GM23338 (cell line): ENCODE measurements around the gene COX14. TPM values are rescaled to one million over a fixed set of nuclear protein-coding genes. Genes with fewer than 3 reads are reported as not detected.

ENCODE experiments used
- ATAC-seq: fragments of 200-7000 bp; cut with Tn5 transposase; 3 replicates; pipeline ENCODE4 v1.9.1; 2020
- DNase-seq: peaks from one replicate; pipeline ENCODE4 v3.0.0-alpha.2; 2015; ENCODE audit warnings: low spot score
- H2AFZ ChIP-seq: fragments of 200-600 bp; sonication (generic); 2 replicates; pipeline ENCODE4 v1.8.0; 2016; ENCODE audit warnings: antibody characterized with exemption, mild to moderate bottlenecking, moderate library complexity
- H3F3A ChIP-seq: fragments of 200-600 bp; sonication (generic); replicated peaks from 2 replicates; pipeline ENCODE4 v1.8.0; 2017; ENCODE audit warnings: antibody characterized with exemption, mixed run types, low read depth
- H3K27ac ChIP-seq: fragments of 200-600 bp; sonication (generic); 2 replicates; pipeline ENCODE4 v1.6.1; 2016; ENCODE audit warnings: low read depth
- H3K27me3 ChIP-seq: fragments of 200-600 bp; sonication (generic); 2 replicates; pipeline ENCODE4 v1.8.0; 2016; ENCODE audit warnings: mild to moderate bottlenecking, mixed run types, moderate library complexity; ENCODE audit not compliant: insufficient read depth
- H3K36me3 ChIP-seq: fragments of 200-600 bp; sonication (generic); 2 replicates; pipeline ENCODE4 v1.8.0; 2016; ENCODE audit warnings: mild to moderate bottlenecking; ENCODE audit not compliant: insufficient read depth
- H3K4me1 ChIP-seq: fragments of 200-600 bp; sonication (generic); 2 replicates; pipeline ENCODE4 v1.8.0; 2016; ENCODE audit warnings: mild to moderate bottlenecking, moderate library complexity; ENCODE audit not compliant: insufficient read depth
- H3K4me2 ChIP-seq: fragments of 200-600 bp; sonication (generic); 2 replicates; pipeline ENCODE4 v1.7.1; 2017; ENCODE audit warnings: mixed run types
- H3K4me3 ChIP-seq: fragments of 200-600 bp; sonication (generic); 2 replicates; pipeline ENCODE4 v1.6.1; 2016; ENCODE audit warnings: mixed run types
- H3K79me2 ChIP-seq: fragments of 200-600 bp; sonication (generic); replicated peaks from 2 replicates; pipeline ENCODE4 v1.8.0; 2017; ENCODE audit warnings: mild to moderate bottlenecking; ENCODE audit not compliant: insufficient read depth
- H3K9me2 ChIP-seq: fragments of 200-600 bp; sonication (generic); 2 replicates; pipeline ENCODE4 v1.8.0; 2017; ENCODE audit not compliant: insufficient read depth
- H4K20me1 ChIP-seq: fragments of 200-600 bp; sonication (generic); replicated peaks from 2 replicates; pipeline ENCODE4 v1.8.0; 2017; ENCODE audit warnings: mild to moderate bottlenecking; ENCODE audit not compliant: insufficient read depth
- H3K27ac Mint-ChIP-seq: 2 replicates; pipeline ENCODE4 v1.8.0; 2020; ENCODE audit warnings: inconsistent platforms, mild to moderate bottlenecking, moderate library complexity, mixed read lengths
- H3K27me3 Mint-ChIP-seq: 3 replicates; pipeline ENCODE4 v1.8.0; 2022; ENCODE audit warnings: low read depth, mild to moderate bottlenecking, moderate library complexity, mixed read lengths, inconsistent platforms; ENCODE audit not compliant: insufficient read depth, poor library complexity
- H3K36me3 Mint-ChIP-seq: 3 replicates; pipeline ENCODE4 v1.8.0; 2021; ENCODE audit warnings: low read depth, mild to moderate bottlenecking, inconsistent platforms, moderate library complexity, mixed read lengths
- H3K4me1 Mint-ChIP-seq: 3 replicates; pipeline ENCODE4 v1.8.0; 2020; ENCODE audit warnings: mild to moderate bottlenecking, inconsistent platforms, mixed read lengths
- H3K4me3 Mint-ChIP-seq: 3 replicates; pipeline ENCODE4 v1.8.0; 2021; ENCODE audit warnings: moderate library complexity, mild to moderate bottlenecking, inconsistent platforms, mixed read lengths
- H3K9me3 Mint-ChIP-seq: 3 replicates; pipeline ENCODE4 v1.8.0; 2020; ENCODE audit warnings: moderate library complexity, mild to moderate bottlenecking, inconsistent platforms, mixed read lengths
- CREB1 ChIP-seq: fragments of 250-450 bp; sonication (Bioruptor Pico); IDR thresholded peaks from 2 replicates; pipeline ENCODE4 v1.5.0; 2020; ENCODE audit warnings: low read depth, mild to moderate bottlenecking, moderate library complexity
- EZH2 ChIP-seq: fragments of 200-600 bp; sonication (generic); IDR thresholded peaks from one replicate; pipeline ENCODE4 v1.8.0; 2017; ENCODE audit warnings: antibody characterized with exemption, mild to moderate bottlenecking, low read depth; ENCODE audit not compliant: unreplicated experiment
- EZH2phosphoT487 ChIP-seq: fragments of 200-600 bp; sonication (generic); IDR thresholded peaks from one replicate; pipeline ENCODE4 v1.8.1; 2018; ENCODE audit warnings: antibody characterized with exemption; ENCODE audit not compliant: unreplicated experiment
- JUNB ChIP-seq: IDR thresholded peaks from one replicate; pipeline ENCODE4 v1.6.1; 2016; ENCODE audit warnings: antibody characterized with exemption; ENCODE audit not compliant: unreplicated experiment
- NANOG ChIP-seq: IDR thresholded peaks from 2 replicates; pipeline ENCODE4 v1.6.1; 2016; ENCODE audit warnings: antibody characterized with exemption, borderline replicate concordance
- POLR2AphosphoS5 ChIP-seq: IDR thresholded peaks from 2 replicates; pipeline ENCODE4 v1.6.1; 2016; ENCODE audit warnings: antibody characterized with exemption, low read depth
- STAT1 ChIP-seq: IDR thresholded peaks from one replicate; pipeline ENCODE4 v1.6.1; 2016; ENCODE audit warnings: antibody characterized with exemption; ENCODE audit not compliant: unreplicated experiment
- ZNF114 ChIP-seq: fragments of 250-450 bp; sonication (Bioruptor Pico); IDR thresholded peaks from 2 replicates; pipeline ENCODE4 v1.5.0; 2020; ENCODE audit warnings: mild to moderate bottlenecking, moderate library complexity
- ZNF331 ChIP-seq: fragments of 250-450 bp; sonication (Bioruptor Pico); IDR thresholded peaks from 2 replicates; pipeline ENCODE4 v1.5.0; 2020; ENCODE audit warnings: low read depth, mild to moderate bottlenecking, moderate library complexity
- polyA plus RNA-seq: library from polyadenylated mRNA; unstranded; fragments of >200 nt; fragmentation: Nextera tagmentation; extraction: Ambion mirVana; gene quantifications from 2 replicates; pipeline ENCODE4 v1.2.1, GENCODE V29; 2016
- total RNA-seq: library from RNA; depleted of rRNA; stranded (reverse); fragments of >200 nt; shearing (Covaris generic); gene quantifications from 2 replicates; pipeline ENCODE4 v1.2.3, GENCODE V29; 2014
- TF ChIP-seq, protein P1 (sequence below), 2 experiments: fragments of 200-600 bp in 1 of 2; sonication (generic) in 1 of 2; conservative IDR thresholded peaks; 2 replicates each; pipeline versions ENCODE4 v1.5.1 to v1.6.1; 2016 to 2017; ENCODE audit warnings: antibody characterized with exemption in 2 of 2, low read depth in 2 of 2, mild to moderate bottlenecking in 2 of 2, moderate library complexity in 1 of 2
- TF ChIP-seq, protein P2 (sequence below): IDR thresholded peaks from one replicate; pipeline ENCODE4 v1.6.1; 2018; ENCODE audit warnings: antibody characterized with exemption; ENCODE audit not compliant: unreplicated experiment

COX14 gene
- total and polyA plus RNA-seq, 2 experiments from 2014 or later = 43.7 to 73.5 TPM

DNA sequence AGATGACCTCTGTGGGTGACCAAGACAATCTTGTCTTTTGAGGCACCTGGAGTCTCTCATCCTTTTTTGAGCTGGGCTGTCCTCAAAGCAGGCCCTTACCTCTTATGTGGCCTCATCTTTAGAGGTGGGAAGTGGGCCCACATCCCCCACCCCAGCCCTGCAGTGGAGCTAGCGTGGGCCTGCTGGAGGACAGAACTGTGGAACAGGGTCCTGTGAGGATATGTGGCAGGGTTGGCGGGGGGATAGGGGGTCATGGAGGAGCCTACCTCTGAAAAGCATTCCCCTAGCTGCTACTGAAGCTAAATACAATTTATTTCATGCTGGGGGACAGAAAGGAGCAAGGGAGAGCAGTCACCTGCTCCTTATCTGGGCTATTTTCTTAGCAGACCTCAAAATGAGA lies 8.7 kb upstream of the COX14 start:
- no peak for TF ChIP-seq EZH2phosphoT487
- TF ChIP-seq POLR2AphosphoS5 = no peak
- TF ChIP-seq CREB1 (CRISPR knock-in tag) = no peak
- TF ChIP-seq STAT1 = no peak
- TF ChIP-seq NANOG = no peak
- TF ChIP-seq ZNF114 (CRISPR knock-in tag) = no peak
- TF ChIP-seq, protein P1, sequence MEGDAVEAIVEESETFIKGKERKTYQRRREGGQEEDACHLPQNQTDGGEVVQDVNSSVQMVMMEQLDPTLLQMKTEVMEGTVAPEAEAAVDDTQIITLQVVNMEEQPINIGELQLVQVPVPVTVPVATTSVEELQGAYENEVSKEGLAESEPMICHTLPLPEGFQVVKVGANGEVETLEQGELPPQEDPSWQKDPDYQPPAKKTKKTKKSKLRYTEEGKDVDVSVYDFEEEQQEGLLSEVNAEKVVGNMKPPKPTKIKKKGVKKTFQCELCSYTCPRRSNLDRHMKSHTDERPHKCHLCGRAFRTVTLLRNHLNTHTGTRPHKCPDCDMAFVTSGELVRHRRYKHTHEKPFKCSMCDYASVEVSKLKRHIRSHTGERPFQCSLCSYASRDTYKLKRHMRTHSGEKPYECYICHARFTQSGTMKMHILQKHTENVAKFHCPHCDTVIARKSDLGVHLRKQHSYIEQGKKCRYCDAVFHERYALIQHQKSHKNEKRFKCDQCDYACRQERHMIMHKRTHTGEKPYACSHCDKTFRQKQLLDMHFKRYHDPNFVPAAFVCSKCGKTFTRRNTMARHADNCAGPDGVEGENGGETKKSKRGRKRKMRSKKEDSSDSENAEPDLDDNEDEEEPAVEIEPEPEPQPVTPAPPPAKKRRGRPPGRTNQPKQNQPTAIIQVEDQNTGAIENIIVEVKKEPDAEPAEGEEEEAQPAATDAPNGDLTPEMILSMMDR (conservative IDR thresholded peaks at IDR 0.05; ENCODE audit: low read depth in 2 of 2) = no peak
- TF ChIP-seq JUNB = no peak
- TF ChIP-seq, protein P2, sequence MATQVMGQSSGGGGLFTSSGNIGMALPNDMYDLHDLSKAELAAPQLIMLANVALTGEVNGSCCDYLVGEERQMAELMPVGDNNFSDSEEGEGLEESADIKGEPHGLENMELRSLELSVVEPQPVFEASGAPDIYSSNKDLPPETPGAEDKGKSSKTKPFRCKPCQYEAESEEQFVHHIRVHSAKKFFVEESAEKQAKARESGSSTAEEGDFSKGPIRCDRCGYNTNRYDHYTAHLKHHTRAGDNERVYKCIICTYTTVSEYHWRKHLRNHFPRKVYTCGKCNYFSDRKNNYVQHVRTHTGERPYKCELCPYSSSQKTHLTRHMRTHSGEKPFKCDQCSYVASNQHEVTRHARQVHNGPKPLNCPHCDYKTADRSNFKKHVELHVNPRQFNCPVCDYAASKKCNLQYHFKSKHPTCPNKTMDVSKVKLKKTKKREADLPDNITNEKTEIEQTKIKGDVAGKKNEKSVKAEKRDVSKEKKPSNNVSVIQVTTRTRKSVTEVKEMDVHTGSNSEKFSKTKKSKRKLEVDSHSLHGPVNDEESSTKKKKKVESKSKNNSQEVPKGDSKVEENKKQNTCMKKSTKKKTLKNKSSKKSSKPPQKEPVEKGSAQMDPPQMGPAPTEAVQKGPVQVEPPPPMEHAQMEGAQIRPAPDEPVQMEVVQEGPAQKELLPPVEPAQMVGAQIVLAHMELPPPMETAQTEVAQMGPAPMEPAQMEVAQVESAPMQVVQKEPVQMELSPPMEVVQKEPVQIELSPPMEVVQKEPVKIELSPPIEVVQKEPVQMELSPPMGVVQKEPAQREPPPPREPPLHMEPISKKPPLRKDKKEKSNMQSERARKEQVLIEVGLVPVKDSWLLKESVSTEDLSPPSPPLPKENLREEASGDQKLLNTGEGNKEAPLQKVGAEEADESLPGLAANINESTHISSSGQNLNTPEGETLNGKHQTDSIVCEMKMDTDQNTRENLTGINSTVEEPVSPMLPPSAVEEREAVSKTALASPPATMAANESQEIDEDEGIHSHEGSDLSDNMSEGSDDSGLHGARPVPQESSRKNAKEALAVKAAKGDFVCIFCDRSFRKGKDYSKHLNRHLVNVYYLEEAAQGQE = no peak
- no peak for TF ChIP-seq EZH2
- H3K4me3 ChIP-seq = no peak overlapping the region
- no peak for DNase-seq
- Mint-ChIP-seq H3K27me3 (peaks cover 7% of the 10 kb centered on the region), H3K4me3 (no peak overlapping the region), H3K9me3 (no peaks in the 10 kb centered on the region), H3K36me3 (peaks cover 30% of the 10 kb centered on the region), H3K4me1 (peaks cover 39% of the 10 kb centered on the region), H3K27ac (no peak overlapping the region)
- peaks cover 8% of the 10 kb centered on the region; the same call in 1 of the 2 replicates for H3F3A ChIP-seq
- no peaks in the 10 kb centered on the region for H3K27me3 ChIP-seq
- no peak overlapping the region for H3K27ac ChIP-seq
- no peak overlapping the region for H3K4me2 ChIP-seq
- no peaks in the 10 kb centered on the region for H3K79me2 ChIP-seq
- no peak overlapping the region for H2AFZ ChIP-seq
- ATAC-seq = no peak
- peaks cover 12% of the 10 kb centered on the region; the same call in 1 of the 2 replicates for H3K4me1 ChIP-seq
- H4K20me1 ChIP-seq = no peaks in the 10 kb centered on the region; the same call in 1 of the 2 replicates
- peaks cover 8% of the 10 kb centered on the region; the same call in 1 of the 2 replicates for H3K36me3 ChIP-seq
- H3K9me2 ChIP-seq = no peaks in the 10 kb centered on the region

DNA sequence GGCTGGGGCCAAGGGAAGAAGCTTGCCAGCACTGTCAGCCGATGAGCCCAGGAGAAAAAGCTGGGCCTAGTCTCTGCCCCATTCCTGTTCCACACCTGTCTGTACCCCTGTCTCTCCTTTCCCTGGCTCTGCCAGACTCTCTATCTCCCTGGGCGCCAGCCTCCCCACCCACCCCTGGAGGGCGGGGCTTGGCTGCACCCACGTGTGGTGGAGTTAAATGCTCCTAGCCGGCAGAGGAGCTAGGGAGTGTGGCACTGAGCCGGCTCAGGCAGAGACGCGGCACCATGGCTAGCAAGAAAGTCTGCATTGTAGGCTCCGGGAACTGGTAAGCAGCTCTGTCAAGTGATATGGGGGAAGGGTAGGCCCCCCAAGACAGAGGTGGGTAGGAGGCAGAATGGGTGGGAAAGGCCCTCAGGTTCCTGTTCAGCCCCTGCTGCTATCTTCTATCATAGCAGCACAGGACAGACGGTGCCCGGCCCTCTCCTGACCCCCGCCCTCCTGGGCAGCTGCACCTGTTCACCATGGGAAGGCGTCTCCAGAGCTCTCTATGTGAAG lies 8.2 kb upstream of the COX14 start, which contains the start of gene GPD1:
Gene GPD1 (plus strand): TSS at position 242 of the 555 bp plus-strand sequence. CDS start 43 bp downstream, at position 285.
- TF ChIP-seq EZH2phosphoT487 (no peak), JUNB (no peak), ZNF114 (CRISPR knock-in tag) (no peak), STAT1 (no peak), NANOG (no peak), EZH2 (no peak), POLR2AphosphoS5 (no peak), ZNF331 (CRISPR knock-in tag) (no peak)
- TF ChIP-seq, protein P1 (conservative IDR thresholded peaks at IDR 0.05; ENCODE audit: low read depth in 2 of 2) = no peak
- TF ChIP-seq, protein P2 = no peak
- Mint-ChIP-seq H3K27ac (peak within 1 kb of the TSS; percentile 80), H3K27me3 (peaks cover 7% of the 10 kb centered on the region), H3K36me3 (peaks cover 26% of the 10 kb centered on the region), H3K4me1 (peaks cover 39% of the 10 kb centered on the region), H3K4me3 (no peak within 1 kb of the TSS), H3K9me3 (no peaks in the 10 kb centered on the region)
- DNase-seq (peak; percentile 73), ATAC-seq (peak; percentile 83)
- H2AFZ ChIP-seq = 0 out of 2 replicates have a peak within 1 kb of the TSS, but pooled peaks have one; percentile 43
- no peaks in the 10 kb centered on the region; the same call in 1 of the 2 replicates for H4K20me1 ChIP-seq
- no peaks in the 10 kb centered on the region for H3K27me3 ChIP-seq
- H3K9me2 ChIP-seq = no peaks in the 10 kb centered on the region
- peaks cover 12% of the 10 kb centered on the region; the same call in 1 of the 2 replicates for H3K4me1 ChIP-seq
- peak within 1 kb of the TSS; percentile 55; the same call in 1 of the 2 replicates for H3K4me2 ChIP-seq
- peaks cover 8% of the 10 kb centered on the region; the same call in 1 of the 2 replicates for H3F3A ChIP-seq
- H3K79me2 ChIP-seq = no peaks in the 10 kb centered on the region
- no peak within 1 kb of the TSS for H3K4me3 ChIP-seq
- 0 out of 2 replicates have a peak, but pooled peaks cover 3% of the 10 kb centered on the region for H3K36me3 ChIP-seq
- H3K27ac ChIP-seq = no peak within 1 kb of the TSS
